GM04504 (cell line): Measurements from ENCODE around the gene TAF6L.
A peak's percentile ranks its signal among the peaks of the same experiment; 100 is the strongest.
"Not testable (repeated sequence)": the region's sequence is repeated elsewhere in the genome, so short reads cannot be mapped to it uniquely, and the experiment has no call there.

ENCODE experiments used
- DNase-seq: peaks from one replicate; pipeline ENCODE4 v3.0.0-alpha.2; 2012; ENCODE audit warnings: low read depth

The TAF6L gene

DNA sequence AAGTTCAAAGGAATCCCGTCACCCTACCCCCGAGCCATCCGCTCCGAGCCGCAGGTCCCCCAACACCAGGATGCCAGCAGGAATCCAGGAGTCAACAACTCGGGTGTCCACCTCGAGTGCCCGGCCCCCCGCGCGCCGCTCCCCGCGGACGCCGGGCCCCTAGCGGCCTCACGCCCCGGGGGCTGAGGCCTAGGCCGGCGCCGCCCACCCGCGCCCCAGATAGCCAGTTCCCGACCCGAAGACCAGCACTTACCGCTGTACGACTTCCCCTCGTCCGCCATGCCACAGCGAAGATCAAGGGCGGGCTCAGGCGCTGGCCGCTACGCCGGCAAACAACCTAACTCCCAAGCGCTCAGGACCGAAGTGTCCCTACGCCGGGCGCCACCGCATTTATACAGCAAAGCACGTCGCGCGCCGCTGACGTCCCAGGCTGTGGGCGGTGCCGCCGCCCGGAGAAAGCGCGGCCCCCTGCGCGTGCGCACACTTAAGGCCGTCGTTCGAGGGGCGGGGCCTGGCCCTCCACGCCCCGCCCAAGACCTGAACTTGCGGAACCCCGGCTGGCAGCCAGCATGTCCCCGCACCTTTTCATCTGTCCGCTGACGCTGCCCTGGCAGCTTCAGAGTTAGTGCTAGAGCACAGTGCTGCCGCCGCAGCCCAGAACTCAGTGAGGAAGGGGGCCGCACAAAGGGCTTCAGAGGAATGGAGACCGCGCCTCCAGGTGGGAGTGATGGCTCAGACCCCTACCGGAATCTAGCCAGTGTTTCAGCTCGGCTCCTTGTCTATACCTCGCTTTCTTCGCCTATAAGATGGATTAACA, 34.1 kb downstream of the TAF6L start, which contains the start of gene NXF1:
TSS of gene NXF1 (minus strand) at position 365 of the 817 bp plus-strand sequence. CDS start at position 281, 84 bp downstream.
- peak; percentile 86 for DNase-seq

DNA sequence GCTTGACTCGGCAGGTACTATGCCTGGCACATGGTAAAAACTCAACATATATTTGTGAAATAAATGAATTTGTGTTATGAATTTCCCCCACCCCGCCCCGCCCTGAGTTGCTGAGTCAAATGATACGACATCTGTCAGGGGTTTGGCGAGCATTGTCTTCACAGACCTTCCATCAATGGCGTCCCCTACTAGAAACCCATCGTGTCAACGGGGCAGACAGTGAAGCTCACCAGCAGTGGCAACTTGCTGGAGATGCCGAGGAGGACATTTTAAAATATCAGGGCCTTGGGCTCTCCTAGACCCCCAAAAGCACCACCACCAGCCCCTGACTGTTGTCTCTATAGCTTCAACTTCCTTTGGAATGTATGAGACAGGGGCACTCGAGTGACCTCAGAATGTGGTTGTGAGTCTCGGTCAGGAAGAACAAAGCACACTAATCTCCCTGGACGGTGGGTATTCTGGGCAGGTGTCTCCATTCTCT, 34.8 kb downstream of the TAF6L start:
- no peak for DNase-seq

DNA sequence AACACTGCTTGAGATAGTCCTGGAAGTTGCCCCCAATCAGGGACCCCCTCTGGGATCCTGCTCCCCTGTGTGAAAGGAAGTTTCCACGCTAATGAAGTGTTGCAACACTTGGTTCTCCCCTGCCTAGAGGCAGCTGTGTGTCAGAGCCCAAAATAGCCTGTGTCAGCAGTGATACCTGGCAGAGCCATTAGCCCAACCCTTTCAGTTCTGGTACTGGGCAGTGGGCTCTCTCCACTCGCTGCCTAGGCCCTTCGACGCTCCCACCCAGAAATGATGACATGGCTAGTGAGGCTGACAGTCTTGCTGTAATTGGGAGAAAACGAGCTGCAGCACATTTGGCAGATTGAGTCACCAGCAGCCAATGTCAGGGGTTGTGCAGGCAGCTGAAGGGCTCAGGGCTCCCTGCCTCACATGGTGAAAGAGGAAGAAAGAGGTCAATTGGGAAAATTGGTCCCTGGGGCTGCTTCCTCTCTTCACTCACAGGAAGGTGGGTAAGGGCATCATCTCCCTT, 35.5 kb downstream of the TAF6L start:
- DNase-seq = no peak

DNA sequence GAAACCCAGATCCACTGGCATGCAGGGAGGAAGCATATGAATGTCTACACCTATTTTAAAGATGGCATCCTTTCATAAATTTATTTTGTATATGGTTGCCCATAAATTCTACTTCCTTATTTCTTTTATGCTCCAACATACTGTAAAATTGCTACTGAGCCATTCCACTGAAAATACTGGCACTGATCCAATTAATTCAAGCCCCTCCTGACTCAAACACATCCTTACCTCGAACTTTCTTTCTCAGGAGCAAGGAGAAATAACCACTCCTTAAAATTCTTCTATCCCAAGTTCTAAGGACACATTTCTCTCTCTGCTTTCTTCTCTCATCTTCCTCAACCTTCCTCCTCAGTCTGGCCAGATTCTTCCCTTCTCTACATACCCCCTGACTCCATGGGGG, 39.6 kb downstream of the TAF6L start:
- DNase-seq = no peak

DNA sequence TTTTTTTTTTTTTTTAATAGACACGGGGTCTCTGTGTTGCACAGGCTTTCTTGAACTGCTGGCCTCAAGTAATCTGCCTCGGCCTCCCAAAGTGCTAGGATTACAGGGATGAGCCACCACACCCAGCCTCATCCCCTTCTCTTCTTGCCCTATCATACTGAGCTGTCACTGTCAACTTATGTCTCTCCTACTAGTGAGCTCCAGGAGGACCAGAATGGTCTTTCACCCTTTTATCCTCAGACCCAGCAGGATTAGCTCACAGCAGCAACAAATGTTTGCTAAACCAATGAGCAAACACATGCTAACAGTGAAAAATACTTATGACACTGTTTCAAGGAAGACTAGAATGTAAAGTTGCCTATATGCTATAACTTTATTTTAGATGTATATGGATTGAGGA, 40.5 kb downstream of the TAF6L start:
- DNase-seq = no peak

DNA sequence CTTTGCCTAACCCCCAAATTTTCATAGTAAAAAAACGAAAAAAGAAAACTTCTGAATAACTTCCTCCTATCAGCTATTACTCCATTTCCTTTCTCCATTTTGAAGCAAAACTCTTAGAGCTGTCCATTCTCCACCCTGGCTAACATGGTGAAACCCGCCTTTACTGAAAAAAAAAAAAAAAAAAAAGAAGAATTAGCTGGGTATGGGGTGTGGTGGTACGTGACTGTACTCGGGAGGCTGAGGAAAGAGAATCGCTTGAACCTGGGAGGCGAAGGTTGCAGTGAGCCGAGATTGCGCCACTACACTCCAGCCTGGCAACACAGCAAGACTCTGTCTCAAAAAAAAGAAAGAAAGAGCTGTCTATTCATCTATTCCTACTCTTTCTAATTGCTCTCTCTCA, 45.4 kb downstream of the TAF6L start:
- no peak for DNase-seq

DNA sequence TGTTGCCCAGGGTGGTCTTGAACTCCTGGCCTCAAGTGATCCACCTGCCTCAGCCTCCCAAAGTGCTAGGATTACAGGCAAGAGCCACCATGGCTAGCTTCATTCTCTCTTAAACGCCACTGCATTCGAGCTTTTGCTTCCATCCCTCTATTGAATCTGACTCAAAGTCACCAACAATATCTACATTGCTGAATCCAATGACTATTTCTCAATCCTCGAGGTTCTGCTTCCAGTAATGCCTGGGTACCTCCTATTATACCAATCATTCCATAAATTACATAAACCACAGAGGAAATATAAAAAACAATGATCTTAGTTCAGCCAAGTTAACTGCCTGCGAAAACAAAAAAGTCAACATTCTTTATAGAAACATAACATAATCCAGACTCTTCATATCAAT, 45.9 kb downstream of the TAF6L start:
- DNase-seq = no peak

DNA sequence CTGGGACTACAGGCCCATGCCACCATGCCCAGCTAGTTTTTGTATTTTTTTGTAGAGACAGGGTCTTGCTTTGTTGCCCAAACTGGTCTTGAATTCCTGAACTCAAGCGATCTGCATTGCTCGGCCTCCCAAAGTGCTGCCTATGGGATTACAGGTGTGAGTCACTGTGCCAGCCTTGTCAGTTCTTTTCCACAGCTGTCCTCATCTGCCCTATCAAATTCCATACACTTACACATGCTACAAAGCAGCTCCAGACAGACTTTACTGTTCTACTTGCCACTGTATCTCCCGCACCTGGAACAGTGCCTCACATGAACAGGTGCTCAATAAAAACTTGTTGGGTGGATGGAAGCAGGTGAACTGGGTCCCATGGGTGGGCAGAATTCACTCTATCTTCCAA, 52.5 kb downstream of the TAF6L start:
- DNase-seq = no peak

DNA sequence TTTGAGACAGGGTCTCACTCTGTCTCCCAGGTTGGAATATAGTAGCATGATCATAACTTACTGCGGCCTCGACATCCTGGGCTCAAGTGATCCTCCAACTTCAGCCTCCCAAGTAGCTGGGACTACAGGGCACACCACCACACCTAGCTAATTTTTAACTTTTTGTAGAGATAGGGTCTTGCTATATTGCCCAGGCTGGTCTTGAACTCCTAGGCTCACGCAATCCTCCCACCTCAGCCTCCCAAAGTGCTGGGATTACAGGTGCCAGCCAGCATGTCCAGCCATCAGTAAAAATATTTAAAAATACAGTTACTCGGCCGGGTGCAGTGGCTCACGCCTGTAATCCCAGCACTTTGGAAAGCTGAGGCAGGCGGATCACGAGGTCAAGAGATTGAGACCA, 56.9 kb downstream of the TAF6L start:
- DNase-seq = not testable (repeated sequence)

DNA sequence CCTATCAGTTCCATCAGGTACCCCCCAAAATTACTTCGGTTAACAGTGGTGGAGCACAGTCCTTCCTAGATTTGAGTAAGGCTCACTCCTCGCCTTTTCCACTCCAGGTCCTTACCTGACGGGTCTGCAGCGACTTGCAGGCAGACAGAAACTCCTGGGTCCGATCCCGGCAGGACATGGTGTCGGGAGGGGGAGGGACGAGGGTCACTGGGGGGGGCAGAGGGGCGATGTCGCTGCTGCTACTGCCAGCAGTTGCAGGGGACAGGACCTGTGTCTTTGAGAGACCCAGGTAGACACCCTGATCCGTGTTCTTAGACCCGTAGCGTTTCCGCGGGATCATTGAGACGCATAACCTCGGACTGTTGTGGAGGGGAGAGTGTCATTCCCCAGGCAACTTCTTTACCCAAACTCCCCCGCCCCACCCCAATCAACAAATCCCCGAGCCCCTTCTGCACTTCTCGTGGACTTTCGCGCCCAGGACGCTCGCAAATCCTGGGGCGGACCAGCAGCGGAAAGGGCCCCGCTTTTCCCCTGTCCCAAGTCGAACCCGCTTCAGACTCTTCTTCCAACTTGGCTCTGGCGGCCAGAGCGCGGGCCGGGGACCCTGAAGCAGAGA, 59.8 kb downstream of the TAF6L start:
- no peak for DNase-seq

DNA sequence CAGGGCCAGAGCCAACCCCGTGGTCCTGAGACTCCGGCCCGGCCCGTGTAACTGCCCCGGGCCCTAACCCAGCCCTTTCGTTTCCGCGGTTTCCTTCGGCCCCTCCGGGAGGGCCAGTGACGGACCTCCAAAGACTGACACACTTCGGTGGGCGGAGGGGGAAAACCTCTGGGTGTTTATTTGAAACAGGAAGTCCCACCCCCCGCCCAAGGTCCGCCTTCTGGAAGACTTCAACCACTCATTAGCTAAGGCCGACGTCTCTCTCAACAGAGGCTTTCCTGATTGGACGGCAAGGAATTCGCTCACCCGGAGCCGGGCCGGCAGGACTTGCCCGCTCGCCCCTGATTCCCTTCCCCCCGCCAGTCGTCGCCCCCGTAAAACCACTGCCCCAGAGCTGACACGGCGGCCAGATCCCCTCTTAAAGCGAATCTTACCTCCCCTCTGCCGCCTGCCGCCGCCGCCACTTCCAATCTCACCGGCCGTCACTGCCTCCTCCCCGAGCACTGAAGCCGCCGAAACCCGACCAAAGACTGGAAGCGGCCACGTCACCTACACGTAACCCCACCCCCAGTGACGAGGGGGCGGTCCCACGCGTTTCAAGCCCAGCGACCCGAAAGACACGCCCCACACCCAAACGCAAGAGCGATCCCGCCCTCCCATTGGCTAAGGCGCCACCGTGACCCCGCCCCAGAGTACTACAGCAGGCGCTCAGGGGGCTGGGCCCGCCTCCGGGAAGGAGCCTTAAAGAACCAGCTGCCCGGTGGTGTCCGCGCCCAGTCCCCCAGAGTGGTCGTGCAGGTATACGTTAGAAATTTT, 60.5 kb downstream of the TAF6L start, which contains the start of gene STX5:
TSS of gene STX5 (minus strand) at position 532 of the 816 bp plus-strand sequence. CDS start 808 bp downstream, outside the sequence.
- DNase-seq = peak; percentile 97

DNA sequence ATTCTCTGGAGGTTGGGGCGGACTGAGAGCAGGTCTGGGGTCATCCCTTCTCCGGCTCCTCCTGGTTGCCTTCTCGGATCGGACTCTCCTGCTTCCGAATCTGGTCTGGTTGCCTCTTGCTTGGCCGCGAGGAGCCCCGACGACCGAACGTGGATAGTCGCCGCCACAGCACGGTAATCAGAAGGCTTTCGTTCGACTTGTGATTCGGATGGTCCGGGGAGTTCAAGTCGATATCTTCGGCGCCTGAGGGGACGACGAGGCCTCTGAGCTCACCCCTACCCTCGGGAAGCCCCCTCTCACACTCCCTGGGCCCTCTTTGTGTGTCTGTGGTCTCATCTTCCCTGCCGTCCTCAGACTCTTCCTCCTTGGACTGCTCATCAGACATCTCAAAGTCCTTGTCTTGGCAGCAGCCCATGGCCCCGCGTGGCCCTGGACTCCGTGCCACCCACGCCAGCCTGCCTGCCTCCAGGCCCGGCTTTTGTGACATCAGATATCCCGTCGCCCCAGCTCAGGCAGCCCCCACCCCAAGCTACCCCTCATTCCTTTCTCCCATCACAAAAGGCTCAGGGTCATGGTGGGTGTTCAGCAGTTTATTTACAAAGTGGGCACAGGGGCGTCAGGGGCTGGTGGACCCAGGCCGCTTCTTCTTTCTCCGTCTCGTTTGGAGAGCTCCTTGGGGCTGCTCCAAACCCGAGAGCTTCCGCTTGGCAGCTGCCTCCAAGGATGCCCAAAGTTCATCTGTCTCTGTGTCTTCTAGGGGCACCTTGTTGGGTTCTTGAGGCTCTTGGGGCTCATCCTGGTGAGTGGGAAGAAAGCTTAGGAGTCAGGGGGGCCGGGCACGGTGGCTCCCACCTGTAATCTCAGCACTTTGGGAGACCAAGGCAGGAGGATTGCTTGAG, 61.4 kb downstream of the TAF6L start, which contains the start of gene TEX54:
TSS of gene TEX54 (minus strand) at position 506 of the 899 bp plus-strand sequence.
- peak; percentile 27 for DNase-seq

DNA sequence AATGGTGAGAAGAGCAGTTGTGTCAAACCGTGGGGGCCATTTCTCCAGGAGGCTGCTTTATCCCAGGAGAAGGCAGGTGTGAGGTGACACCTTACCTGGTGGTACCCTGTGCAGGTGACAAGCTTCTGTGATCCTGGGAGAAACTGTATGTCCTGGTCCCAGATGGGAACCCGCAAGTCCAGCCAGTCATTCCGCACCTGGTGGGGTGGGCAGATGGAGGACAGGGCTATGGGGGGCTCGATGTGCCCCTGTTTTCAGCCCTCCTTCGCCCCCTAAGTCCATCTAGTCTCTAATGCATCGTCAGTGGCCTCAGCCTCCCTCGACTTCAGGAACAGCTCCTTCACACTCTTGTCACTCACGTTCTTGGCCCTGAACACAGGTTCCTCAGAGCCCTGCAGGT, 64.1 kb downstream of the TAF6L start:
- DNase-seq = no peak
